Loucy (cell line): ENCODE results near the gene MALT1.

Experiments
- CTCF ChIP-seq: fragments of 200-600 bp; sonication (generic); conservative IDR thresholded peaks from 2 replicates; pipeline ENCODE4 v1.5.1; 2014; ENCODE audit warnings: mild to moderate bottlenecking, antibody characterized with exemption, low read length
- EZH2phosphoT487 ChIP-seq: fragments of 200-600 bp; IDR thresholded peaks from 2 replicates; pipeline ENCODE4 v1.6.1; 2018; ENCODE audit warnings: antibody characterized with exemption, mild to moderate bottlenecking, moderate library complexity, borderline replicate concordance

- TF ChIP-seq CTCF (no peak), EZH2phosphoT487 (no peak)
Measured at GRCh38 chr18:58715540-58715939, 44.3 kb downstream of the MALT1 start.
